ENCODE data around the gene MAST4.

DNA sequence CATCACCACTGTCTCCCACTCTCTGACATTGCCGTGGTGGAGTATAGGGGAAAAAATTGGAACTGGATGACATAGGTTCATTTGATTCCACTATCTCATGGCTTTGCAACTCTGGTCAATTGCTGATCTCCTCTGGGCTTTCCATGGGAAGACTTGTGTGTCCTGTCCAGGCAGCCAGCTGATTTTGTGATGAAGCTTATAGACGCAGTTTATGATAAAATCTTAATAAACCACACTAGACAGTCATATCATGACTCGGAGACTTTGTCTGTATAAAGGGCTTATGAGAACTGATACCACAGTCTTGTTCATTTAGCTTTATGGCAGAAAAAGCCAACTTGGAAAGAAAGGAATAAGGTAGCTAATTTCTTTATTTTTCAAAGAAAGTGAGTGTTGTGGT is 296.5 kb downstream of the MAST4 start:
- TF ChIP-seq POLR2A (IDR thresholded peaks at IDR 0.05; ENCODE audit: control extremely low read depth in 1 of 2, low read depth in 2 of 2, low read length in 2 of 2), result no peak
- TF ChIP-seq, protein P1, sequence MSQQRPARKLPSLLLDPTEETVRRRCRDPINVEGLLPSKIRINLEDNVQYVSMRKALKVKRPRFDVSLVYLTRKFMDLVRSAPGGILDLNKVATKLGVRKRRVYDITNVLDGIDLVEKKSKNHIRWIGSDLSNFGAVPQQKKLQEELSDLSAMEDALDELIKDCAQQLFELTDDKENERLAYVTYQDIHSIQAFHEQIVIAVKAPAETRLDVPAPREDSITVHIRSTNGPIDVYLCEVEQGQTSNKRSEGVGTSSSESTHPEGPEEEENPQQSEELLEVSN (IDR thresholded peaks at IDR 0.05), result no peak
- no peak for TF ChIP-seq SIX5 (IDR thresholded peaks at IDR 0.05; ENCODE audit: low read depth, low read length)
- TF ChIP-seq, protein P2, sequence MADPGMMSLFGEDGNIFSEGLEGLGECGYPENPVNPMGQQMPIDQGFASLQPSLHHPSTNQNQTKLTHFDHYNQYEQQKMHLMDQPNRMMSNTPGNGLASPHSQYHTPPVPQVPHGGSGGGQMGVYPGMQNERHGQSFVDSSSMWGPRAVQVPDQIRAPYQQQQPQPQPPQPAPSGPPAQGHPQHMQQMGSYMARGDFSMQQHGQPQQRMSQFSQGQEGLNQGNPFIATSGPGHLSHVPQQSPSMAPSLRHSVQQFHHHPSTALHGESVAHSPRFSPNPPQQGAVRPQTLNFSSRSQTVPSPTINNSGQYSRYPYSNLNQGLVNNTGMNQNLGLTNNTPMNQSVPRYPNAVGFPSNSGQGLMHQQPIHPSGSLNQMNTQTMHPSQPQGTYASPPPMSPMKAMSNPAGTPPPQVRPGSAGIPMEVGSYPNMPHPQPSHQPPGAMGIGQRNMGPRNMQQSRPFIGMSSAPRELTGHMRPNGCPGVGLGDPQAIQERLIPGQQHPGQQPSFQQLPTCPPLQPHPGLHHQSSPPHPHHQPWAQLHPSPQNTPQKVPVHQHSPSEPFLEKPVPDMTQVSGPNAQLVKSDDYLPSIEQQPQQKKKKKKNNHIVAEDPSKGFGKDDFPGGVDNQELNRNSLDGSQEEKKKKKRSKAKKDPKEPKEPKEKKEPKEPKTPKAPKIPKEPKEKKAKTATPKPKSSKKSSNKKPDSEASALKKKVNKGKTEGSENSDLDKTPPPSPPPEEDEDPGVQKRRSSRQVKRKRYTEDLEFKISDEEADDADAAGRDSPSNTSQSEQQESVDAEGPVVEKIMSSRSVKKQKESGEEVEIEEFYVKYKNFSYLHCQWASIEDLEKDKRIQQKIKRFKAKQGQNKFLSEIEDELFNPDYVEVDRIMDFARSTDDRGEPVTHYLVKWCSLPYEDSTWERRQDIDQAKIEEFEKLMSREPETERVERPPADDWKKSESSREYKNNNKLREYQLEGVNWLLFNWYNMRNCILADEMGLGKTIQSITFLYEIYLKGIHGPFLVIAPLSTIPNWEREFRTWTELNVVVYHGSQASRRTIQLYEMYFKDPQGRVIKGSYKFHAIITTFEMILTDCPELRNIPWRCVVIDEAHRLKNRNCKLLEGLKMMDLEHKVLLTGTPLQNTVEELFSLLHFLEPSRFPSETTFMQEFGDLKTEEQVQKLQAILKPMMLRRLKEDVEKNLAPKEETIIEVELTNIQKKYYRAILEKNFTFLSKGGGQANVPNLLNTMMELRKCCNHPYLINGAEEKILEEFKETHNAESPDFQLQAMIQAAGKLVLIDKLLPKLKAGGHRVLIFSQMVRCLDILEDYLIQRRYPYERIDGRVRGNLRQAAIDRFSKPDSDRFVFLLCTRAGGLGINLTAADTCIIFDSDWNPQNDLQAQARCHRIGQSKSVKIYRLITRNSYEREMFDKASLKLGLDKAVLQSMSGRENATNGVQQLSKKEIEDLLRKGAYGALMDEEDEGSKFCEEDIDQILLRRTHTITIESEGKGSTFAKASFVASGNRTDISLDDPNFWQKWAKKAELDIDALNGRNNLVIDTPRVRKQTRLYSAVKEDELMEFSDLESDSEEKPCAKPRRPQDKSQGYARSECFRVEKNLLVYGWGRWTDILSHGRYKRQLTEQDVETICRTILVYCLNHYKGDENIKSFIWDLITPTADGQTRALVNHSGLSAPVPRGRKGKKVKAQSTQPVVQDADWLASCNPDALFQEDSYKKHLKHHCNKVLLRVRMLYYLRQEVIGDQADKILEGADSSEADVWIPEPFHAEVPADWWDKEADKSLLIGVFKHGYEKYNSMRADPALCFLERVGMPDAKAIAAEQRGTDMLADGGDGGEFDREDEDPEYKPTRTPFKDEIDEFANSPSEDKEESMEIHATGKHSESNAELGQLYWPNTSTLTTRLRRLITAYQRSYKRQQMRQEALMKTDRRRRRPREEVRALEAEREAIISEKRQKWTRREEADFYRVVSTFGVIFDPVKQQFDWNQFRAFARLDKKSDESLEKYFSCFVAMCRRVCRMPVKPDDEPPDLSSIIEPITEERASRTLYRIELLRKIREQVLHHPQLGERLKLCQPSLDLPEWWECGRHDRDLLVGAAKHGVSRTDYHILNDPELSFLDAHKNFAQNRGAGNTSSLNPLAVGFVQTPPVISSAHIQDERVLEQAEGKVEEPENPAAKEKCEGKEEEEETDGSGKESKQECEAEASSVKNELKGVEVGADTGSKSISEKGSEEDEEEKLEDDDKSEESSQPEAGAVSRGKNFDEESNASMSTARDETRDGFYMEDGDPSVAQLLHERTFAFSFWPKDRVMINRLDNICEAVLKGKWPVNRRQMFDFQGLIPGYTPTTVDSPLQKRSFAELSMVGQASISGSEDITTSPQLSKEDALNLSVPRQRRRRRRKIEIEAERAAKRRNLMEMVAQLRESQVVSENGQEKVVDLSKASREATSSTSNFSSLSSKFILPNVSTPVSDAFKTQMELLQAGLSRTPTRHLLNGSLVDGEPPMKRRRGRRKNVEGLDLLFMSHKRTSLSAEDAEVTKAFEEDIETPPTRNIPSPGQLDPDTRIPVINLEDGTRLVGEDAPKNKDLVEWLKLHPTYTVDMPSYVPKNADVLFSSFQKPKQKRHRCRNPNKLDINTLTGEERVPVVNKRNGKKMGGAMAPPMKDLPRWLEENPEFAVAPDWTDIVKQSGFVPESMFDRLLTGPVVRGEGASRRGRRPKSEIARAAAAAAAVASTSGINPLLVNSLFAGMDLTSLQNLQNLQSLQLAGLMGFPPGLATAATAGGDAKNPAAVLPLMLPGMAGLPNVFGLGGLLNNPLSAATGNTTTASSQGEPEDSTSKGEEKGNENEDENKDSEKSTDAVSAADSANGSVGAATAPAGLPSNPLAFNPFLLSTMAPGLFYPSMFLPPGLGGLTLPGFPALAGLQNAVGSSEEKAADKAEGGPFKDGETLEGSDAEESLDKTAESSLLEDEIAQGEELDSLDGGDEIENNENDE (IDR thresholded peaks at IDR 0.05; ENCODE audit: insufficient replicate concordance, low read length), result no peak
- TF ChIP-seq, protein P3, sequence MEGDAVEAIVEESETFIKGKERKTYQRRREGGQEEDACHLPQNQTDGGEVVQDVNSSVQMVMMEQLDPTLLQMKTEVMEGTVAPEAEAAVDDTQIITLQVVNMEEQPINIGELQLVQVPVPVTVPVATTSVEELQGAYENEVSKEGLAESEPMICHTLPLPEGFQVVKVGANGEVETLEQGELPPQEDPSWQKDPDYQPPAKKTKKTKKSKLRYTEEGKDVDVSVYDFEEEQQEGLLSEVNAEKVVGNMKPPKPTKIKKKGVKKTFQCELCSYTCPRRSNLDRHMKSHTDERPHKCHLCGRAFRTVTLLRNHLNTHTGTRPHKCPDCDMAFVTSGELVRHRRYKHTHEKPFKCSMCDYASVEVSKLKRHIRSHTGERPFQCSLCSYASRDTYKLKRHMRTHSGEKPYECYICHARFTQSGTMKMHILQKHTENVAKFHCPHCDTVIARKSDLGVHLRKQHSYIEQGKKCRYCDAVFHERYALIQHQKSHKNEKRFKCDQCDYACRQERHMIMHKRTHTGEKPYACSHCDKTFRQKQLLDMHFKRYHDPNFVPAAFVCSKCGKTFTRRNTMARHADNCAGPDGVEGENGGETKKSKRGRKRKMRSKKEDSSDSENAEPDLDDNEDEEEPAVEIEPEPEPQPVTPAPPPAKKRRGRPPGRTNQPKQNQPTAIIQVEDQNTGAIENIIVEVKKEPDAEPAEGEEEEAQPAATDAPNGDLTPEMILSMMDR (IDR thresholded peaks at IDR 0.05; ENCODE audit: control extremely low read depth in 1 of 3, insufficient read depth in 1 of 3, low read depth in 1 of 3, low read length in 3 of 3), result no peak
- no peak for TF ChIP-seq JUN (IDR thresholded peaks at IDR 0.05; ENCODE audit: low read depth, low read length)
- TF ChIP-seq CHD1 (IDR thresholded peaks at IDR 0.05; ENCODE audit: low read depth, low read length), result no peak
- TF ChIP-seq CBX8 (IDR thresholded peaks at IDR 0.05; ENCODE audit: borderline replicate concordance, low read depth, low read length), result no peak
- no peak for TF ChIP-seq SAP30 (IDR thresholded peaks at IDR 0.05; ENCODE audit: insufficient read depth, insufficient replicate concordance, low read length)

Data from H1 (cell line).